SK-N-SH treated with all-trans-retinoic acid at 6 μM for 48 hours (cell line): ENCODE results near the gene CACNA1C.

Experiments
- ARNTL ChIP-seq: fragments of 450-650 bp; formaldehyde crosslinking; IDR thresholded peaks from 2 replicates; pipeline ENCODE4 v1.5.0; 2020; ENCODE audit warnings: low read depth, mild to moderate bottlenecking, moderate library complexity, borderline replicate concordance
- SNAI2 ChIP-seq: fragments of 250-450 bp; sonication (Bioruptor Pico); IDR thresholded peaks from 2 replicates; pipeline ENCODE4 v1.5.0; 2020; ENCODE audit warnings: mild to moderate bottlenecking, moderate library complexity
- ZFP3 ChIP-seq: fragments of 250-450 bp; sonication (Bioruptor Pico); IDR thresholded peaks from 2 replicates; pipeline ENCODE4 v1.5.0; 2020; ENCODE audit warnings: mild to moderate bottlenecking, moderate library complexity
- ZFP30 ChIP-seq: fragments of 450-650 bp; formaldehyde crosslinking; IDR thresholded peaks from 2 replicates; pipeline ENCODE4 v1.5.0; 2022; ENCODE audit warnings: mild to moderate bottlenecking, moderate library complexity
- TF ChIP-seq, protein P1 (sequence below): fragments of 250-450 bp; sonication (Bioruptor Pico); IDR thresholded peaks from 2 replicates; pipeline ENCODE4 v1.8.0; 2020; ENCODE audit warnings: mild to moderate bottlenecking, moderate library complexity, borderline replicate concordance

DNA sequence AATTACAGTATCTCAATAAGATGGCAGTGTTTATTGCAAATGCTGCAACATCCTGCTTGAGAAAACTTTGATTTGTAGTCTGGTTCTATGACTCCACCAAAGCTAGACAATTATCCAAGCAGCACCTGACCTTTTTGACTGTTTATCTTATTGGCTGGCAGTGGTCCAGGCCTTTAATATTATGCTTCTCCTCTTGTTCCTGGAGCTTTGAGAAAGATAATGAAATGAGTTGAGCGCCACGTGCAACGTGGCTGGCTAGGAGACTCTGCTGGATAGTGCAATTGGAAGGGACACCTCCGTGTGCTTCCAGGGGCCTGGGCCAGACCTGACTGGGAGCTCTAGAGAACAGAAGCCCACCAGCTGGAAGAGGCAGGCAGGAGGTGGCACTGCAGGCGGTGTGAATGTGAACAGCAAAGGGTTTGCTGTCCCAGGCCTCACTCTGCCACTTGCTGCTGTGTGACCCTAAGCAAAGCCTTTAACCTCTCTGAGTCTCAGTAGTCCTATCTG lies 349.3 kb downstream of the CACNA1C start:
- no peak for TF ChIP-seq ZFP30 (CRISPR knock-in tag)
- no peak for TF ChIP-seq ZFP3 (CRISPR knock-in tag)
- TF ChIP-seq, protein P1, sequence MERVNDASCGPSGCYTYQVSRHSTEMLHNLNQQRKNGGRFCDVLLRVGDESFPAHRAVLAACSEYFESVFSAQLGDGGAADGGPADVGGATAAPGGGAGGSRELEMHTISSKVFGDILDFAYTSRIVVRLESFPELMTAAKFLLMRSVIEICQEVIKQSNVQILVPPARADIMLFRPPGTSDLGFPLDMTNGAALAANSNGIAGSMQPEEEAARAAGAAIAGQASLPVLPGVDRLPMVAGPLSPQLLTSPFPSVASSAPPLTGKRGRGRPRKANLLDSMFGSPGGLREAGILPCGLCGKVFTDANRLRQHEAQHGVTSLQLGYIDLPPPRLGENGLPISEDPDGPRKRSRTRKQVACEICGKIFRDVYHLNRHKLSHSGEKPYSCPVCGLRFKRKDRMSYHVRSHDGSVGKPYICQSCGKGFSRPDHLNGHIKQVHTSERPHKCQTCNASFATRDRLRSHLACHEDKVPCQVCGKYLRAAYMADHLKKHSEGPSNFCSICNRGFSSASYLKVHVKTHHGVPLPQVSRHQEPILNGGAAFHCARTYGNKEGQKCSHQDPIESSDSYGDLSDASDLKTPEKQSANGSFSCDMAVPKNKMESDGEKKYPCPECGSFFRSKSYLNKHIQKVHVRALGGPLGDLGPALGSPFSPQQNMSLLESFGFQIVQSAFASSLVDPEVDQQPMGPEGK (CRISPR knock-in tag), result no peak
- no peak for TF ChIP-seq ARNTL (CRISPR knock-in tag)
- TF ChIP-seq SNAI2, result no peak
